ENCODE data around the gene FBXO31.
"Not testable (repeated sequence)": the region's sequence is repeated elsewhere in the genome, so short reads cannot be mapped to it uniquely, and the experiment has no call there.

Gene FBXO31

GRCh38 chr16:87411375-87412271 lies 28.0 kb upstream of the FBXO31 start:
- DNase-seq, result no peak

DNA sequence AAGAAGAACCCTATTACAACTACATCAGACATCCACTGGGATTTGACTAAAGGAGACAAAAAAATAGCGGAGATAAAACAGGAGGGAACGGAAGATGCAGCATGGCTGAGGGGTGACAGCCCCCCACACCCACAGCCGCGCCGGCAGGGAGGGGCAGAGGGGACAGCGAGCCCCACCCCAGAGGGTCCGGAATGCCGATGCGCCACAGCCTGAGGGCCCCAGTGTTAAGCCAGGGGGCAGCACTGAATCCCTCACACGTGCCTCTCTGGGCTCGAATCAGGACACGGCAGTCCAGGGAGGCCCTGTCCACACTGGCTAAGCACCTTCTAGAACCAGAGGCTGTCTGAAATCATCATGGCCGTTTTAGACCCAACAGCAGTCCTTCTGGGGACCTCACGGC lies 27.4 kb upstream of the FBXO31 start:
- DNase-seq, result no peak

GRCh38 chr16:87410530-87410929 lies 27.0 kb upstream of the FBXO31 start:
- DNase-seq, result no peak

DNA sequence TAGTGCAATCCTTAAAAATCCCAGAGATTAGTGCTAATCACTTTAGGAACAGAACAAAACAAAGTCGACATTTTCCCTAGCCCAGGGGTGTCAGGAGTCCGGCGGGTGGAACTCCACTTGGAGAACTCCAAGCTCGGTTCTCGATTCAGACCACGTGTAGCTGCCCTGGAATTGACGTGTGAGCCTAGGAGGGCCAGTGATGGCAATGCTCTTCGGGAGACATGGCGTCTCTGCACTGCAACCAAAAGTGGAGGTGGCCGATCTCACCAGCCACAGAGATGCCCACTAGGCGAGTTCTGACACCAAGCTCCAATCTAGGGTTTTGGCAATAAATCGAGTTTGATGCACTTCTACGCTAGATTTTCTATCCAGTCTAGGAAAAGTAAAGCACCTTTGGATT lies 26.2 kb upstream of the FBXO31 start:
- no peak for DNase-seq

DNA sequence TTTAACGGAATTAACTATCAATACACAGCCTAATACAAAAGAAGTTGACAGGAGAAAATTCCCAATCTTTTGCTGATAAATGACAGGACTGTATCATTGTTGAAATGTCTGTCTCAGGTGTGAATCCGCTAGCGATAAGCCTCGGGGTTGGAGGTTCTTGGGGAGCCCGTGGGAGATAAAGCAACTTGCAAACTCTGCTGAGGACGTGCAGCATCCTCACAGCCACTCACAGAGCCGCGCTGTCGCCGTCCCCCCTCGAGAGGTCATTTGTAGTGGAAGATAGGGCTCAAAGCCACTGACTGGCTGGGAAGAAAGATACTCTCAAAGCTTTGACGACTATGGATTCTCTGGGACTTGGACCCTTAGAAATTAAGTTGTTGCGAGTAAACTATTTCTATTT lies 25.6 kb upstream of the FBXO31 start:
- no peak for DNase-seq

DNA sequence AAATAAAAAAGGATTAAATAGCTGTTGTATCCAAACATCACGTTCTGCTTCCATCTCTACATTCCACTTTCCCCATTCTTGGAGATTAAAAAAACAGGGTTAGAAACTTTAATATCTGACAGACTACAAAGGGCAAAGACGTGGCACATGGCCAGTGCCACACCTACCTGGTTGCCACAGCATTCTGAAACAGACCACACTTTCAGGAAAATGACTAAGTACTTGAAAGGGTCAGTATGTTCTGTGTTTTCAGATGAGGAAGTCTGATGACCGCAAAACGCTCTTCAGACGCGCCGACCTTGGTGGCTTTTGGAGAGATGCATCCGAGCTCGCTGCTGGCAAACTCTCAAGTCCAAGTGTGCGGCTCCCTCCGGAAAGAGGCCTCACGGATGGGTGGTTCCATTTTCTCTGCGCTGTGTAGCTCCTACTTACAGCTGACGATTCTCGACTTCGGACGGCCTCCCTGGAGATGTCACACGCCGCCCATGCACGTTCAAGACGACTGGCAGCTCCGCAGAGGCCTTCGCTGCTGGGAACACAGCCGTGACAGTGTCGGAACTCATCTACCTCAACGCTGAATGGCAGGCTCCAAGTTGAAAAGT lies 24.0 kb upstream of the FBXO31 start:
- peak; percentile 47 for DNase-seq

DNA sequence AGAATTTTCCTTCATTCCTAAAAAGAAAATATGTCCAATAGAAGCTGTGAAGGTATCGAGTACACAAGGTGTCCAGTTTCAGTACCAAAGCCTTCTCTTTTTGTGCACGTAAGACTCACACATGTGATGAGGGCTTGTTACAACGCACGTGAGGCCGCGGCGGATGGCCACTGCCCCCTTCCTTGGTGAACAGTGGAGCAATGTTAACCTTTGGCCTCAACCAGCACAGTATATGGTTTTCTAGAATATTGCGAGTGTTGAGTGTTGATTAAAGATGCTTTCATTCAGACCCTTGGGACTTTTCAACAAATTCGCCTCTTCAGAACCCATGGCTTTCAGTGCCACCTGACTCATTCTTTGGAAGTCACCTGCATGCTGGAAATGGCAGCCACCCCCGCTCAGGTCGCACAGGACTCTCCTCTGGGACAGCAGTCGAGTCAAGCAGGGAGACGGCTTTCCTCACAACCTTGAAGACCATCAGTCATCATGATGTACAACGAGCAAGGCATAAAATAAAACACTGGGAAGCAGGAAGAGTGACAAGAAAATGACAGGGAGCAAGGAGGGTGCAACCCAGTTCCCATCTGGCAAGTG lies 23.0 kb upstream of the FBXO31 start:
- no peak for DNase-seq

GRCh38 chr16:87404764-87405625 lies 21.4 kb upstream of the FBXO31 start:
- DNase-seq, result no peak

DNA sequence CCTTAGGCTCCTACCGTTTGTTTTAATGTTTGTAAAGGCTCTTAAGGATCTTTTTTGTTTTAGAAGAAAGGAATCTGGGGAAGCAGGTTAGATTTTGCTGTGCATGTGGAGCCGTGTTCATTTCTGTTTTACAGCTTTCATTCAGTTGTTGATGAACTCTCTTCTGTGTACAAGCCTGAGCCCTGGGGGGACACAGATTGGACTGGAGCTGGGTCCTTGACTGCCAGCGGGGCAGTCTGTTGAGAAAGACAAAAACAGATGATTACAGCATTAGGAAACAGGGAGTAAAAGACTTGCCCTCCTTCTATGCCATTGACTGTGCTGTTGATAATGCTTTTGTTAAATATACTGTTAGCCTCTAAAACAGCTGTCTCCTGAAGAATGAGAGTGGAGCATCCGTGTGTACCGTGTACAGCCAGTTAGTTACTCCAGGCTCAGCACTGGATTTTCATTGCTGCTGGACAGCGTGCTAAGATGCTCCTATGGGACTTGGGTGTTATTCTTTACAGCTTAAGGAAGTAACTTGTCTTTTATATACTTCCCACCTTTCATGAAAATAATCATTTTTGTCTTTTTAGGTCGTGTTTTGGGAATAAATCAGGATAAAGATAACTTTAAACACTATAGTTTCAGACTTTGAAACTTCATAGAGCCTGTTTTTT lies 11.7 kb upstream of the FBXO31 start:
- no peak for DNase-seq

DNA sequence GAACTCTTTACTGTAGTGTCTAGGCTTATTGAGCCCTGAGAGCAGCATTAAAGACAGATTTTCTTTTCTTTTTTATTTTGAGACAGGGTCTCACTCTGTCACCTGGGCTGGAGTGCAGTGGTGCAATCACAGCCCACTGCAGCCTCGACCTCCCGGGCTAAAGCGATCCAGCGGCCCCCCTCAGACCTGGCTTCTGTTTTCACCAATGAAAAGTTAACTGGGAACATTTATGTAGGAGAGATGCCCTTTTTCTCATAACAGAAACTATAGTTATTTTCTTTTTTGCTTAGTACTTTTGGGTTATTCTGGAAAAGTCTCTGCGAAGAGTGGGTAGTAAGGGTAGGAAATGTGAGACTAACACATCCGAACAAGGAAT lies 10.1 kb upstream of the FBXO31 start:
- DNase-seq, result no peak

GRCh38 chr16:87392821-87393679 lies 9.5 kb upstream of the FBXO31 start:
- DNase-seq, result peak; percentile 29

GRCh38 chr16:87391950-87392820 lies 8.6 kb upstream of the FBXO31 start, which contains the start of gene MAP1LC3B:
MAP1LC3B (plus strand) TSS chr16:87392336; CDS start chr16:87392428, 92 bp downstream.
- DNase-seq, result peak; percentile 98

GRCh38 chr16:87391324-87391949 lies 7.9 kb upstream of the FBXO31 start:
- DNase-seq, result no peak

DNA sequence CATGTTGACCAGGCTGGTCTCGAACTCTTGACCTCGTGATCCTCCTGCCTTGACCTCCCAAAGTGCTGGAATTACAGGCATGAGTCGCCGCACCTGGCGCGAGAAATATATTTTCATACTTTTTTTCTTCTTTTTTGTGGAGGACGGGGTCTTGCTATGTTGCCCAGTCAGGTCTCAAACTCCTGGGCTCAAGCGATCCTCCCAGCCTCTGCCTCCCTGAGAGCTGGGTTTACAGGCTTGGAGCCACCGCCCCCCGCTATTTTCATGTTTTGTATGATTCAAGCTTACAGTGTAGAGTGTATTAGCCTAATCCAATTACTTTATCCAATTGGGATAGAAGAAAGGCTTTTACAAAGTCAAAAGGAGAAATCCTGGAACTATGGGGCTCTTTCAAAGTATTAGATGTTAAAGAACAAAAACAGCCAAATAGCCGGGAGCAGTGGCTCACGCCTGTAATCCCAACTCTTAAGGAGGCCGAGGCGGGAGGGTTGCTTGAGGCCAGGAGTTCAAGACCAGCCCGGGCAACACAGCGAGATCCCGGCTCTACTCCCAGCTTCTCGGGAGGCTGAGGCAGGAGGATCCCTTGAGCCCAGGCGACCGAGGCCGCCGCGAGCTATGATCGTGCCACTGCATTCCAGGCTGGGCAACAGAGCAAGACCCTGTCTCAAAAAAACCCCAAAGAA lies 7.2 kb upstream of the FBXO31 start:
- no peak for DNase-seq

GRCh38 chr16:87389914-87390313 lies 6.3 kb upstream of the FBXO31 start:
- DNase-seq, result not testable (repeated sequence)

DNA sequence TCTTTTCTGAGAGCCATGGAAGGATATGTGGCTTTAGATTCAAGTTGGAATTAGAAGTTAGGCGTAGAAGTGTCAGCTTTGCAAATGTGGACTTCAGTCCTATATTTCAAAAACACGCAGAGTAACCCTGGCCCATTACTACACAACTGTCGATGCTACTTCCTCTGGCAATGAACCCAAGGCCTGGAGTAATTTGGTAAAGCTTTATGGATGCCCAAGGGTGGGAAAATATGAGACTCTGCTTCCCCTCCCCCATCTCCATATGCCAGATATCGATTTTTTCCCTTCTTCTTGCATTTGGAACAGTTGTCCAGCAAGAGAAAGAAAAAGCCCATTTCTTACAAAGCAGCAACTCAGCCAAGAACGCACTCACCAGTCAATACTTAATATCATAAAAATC lies 5.7 kb upstream of the FBXO31 start:
- DNase-seq, result no peak

DNA sequence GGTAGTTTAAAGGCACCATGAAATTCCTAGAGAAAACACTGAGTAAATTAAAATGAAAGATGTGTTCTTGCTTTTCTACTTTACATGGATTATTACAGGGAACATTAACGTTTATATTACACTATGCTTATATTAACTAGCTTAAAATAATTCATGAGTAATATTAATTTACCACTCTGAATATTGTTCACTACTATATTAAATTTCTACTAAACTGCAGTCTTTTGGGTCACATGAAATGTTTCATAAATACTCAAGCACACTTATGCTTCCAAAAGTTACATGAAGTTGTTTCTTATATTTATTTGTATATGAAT lies 5.2 kb upstream of the FBXO31 start:
- no peak for DNase-seq

DNA sequence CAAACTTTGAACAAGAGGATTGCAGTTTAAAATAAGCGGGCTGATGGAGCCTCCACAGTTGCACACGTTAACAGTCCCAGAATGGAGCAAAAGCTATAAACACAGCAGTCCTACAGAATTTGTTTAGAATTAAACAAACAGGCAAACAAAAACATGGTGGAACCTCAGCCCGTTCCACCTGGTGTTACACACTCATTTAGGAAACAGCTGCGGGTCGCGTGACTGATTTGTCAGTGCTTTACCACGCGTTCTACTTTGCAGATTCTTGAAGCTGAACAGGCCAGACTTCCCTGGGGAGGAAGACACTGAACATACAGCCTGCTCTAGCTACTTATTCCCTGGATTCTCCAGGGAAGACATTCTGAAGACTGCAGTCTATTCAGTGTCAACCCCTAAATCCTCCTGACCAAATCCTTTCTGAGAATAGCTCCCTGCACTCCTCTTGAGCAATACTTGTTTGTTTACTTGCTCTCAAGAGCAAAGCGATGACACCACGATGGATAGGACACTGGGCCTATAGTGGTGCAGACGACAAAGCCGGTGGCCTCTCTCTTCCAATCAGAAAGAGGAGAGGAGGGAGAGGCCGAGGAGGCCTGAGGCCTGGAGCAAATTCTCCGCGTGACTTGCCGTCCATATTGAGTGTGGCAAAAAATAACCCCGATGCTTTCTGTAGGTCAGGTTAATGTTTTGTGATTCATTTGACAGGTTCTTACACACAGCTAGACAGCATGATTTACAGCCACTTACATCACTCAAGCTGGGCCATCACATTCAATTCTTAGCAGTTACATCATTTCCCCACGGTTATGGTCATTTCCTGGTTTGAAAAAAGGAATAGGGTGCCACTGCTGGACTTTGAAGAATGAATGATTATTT lies 4.6 kb upstream of the FBXO31 start:
- DNase-seq, result peak; percentile 95

- DNase-seq, result not testable (repeated sequence)
These were observed 1.2 kb upstream of the FBXO31 start for GRCh38 chr16:87384875-87385167.
